ENCODE measurements around the gene TFAP2A.

Gene TFAP2A

GRCh38 chr6:10399451-10399850 lies 15.4 kb downstream of the TFAP2A start:
- DNase-seq (ENCODE audit: low spot score): no peak

GRCh38 chr6:10398446-10399218 lies 16.2 kb downstream of the TFAP2A start:
- no peak for DNase-seq (ENCODE audit: low spot score)

- DNase-seq (ENCODE audit: low spot score): no peak
These were observed 17.0 kb downstream of the TFAP2A start for GRCh38 chr6:10397756-10398445.

GRCh38 chr6:10396785-10397184 lies 18.1 kb downstream of the TFAP2A start:
- no peak for DNase-seq (ENCODE audit: low spot score)

GRCh38 chr6:10395704-10396546 lies 18.9 kb downstream of the TFAP2A start:
- DNase-seq (ENCODE audit: low spot score): no peak

GRCh38 chr6:10395171-10395703 lies 19.6 kb downstream of the TFAP2A start:
- no peak for DNase-seq (ENCODE audit: low spot score)

- no peak for DNase-seq (ENCODE audit: low spot score)
These were observed 21.2 kb downstream of the TFAP2A start for GRCh38 chr6:10393544-10394225.

- no peak for DNase-seq (ENCODE audit: low spot score)
These were observed 23.1 kb downstream of the TFAP2A start for GRCh38 chr6:10391799-10392198.

GRCh38 chr6:10391299-10391630 lies 23.6 kb downstream of the TFAP2A start:
- no peak for DNase-seq (ENCODE audit: low spot score)

GRCh38 chr6:10390495-10391298 lies 24.2 kb downstream of the TFAP2A start:
- DNase-seq (ENCODE audit: low spot score): no peak

GRCh38 chr6:10389739-10390494 lies 25.0 kb downstream of the TFAP2A start:
- no peak for DNase-seq (ENCODE audit: low spot score)

GRCh38 chr6:10386756-10387654 lies 27.9 kb downstream of the TFAP2A start:
- no peak for DNase-seq (ENCODE audit: low spot score)

- DNase-seq (ENCODE audit: low spot score): peak; percentile 84
These were observed 28.7 kb downstream of the TFAP2A start for GRCh38 chr6:10386220-10386619.

GRCh38 chr6:10385524-10386132 lies 29.2 kb downstream of the TFAP2A start:
- no peak for DNase-seq (ENCODE audit: low spot score)

GRCh38 chr6:10384610-10385523 lies 30.0 kb downstream of the TFAP2A start:
- DNase-seq (ENCODE audit: low spot score): no peak

- DNase-seq (ENCODE audit: low spot score): no peak
These were observed 30.7 kb downstream of the TFAP2A start for GRCh38 chr6:10384091-10384609.

- DNase-seq (ENCODE audit: low spot score): peak; percentile 82
These were observed 31.4 kb downstream of the TFAP2A start for GRCh38 chr6:10383331-10384090.

Measured in COLO829 (cell line).